ENCODE measurements around the gene TP63.

The TP63 gene

DNA sequence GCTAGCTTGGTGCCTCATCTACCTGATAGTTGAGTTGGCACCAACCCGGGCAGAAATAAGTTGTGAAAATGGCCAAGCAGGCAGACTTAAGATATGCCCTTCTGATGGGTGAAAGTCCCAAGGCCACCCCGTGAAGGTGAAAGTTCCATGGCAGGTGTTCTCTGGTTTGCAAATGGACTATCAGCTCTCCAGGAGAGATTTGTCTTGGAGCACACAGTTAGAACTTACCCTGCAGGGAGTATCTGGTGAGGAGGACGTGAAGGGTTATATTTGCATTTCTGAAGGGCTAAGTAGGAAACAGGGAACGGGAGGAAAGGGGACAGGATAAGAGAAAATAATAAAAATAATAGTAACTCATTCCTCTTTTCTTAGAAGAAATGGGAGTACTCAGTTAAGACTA, 220.5 kb downstream of the TP63 start:
- DNase-seq (ENCODE audit: low spot score) = no peak

DNA sequence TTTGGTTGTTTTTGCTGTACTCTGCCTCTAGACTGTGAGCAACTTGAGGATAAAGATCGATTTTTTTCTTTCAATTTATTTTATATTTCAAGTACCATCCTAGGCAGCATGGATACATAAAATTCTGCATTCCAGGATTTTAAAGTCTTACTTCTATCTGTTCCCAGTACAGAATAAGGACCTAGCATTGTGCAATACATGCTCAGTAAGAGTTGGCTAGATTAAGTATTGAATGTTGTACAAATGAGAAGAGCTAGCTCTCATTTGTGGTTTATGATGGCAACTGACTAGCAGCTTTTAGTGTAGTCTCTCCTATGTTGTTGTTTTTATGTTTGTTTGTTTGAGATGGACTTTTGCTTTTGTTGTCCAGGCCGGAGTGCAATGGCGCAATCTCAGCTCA, 222.7 kb downstream of the TP63 start:
- DNase-seq (ENCODE audit: low spot score) = no peak

DNA sequence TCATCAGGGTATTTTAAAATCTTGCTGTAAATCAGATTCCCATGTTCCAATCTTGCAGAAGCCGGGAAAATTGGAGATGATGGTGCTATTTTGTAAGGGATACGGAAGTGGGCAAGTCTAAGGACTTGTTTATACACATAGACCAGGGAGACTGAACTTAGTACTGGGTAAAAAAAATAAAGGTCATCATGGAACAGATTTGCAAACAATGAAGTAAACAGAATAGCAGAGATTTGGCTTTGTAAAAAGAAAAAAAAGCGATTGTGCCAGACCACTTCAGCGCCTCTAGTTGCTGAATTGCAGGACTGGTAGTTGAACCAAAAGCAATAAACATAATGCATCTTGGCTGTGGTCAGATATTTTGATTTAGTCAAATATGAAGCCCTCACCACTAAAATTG, 229.1 kb downstream of the TP63 start:
- DNase-seq (ENCODE audit: low spot score) = no peak

DNA sequence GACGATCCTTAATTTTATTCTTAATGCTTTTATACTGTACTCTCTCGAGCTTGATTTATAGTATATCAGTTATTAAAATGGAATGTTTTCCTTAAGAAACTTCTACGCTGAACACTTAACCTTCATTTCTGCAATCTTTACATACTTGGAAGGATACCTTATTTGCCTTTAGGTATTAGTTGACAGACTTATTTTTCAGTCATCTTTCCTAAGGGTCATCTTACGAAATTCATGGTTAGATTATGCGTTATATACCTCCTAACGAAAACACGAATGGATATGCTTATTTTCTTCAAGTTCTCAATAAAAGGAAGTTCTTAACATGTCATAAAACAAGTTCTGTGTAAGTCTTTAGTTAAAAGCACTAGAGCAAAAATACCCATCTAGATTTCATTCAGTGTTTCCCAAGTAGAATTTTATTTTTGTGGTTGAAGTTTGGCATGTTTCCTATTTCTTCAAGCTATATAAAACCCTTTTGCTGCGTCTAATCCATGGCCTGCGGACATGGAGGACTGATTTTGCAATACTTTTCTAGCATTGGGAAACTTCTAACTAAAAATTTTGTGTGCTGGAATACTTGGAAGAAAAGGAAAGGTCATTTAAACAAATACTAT, 231.3 kb downstream of the TP63 start:
- DNase-seq (ENCODE audit: low spot score) = no peak

DNA sequence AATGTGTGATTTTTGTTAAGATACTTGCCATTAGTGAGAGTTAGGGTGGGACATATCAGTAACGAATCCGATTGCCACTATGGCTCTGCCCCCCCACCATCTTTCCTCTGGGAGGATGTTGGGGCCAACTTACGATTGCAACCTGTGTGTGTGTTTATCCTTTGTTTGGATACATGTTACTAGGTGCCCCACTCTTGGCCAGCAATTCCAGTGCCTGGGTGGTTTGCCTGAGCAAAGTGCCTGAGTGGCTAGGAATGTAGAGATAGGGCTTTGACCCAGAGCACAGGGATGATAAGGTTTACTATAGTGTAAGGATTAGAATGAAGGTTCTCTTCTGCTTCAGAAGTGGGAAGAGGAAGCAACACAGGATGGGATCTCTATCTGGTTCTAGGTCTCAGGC, 231.8 kb downstream of the TP63 start:
- no peak for DNase-seq (ENCODE audit: low spot score)

DNA sequence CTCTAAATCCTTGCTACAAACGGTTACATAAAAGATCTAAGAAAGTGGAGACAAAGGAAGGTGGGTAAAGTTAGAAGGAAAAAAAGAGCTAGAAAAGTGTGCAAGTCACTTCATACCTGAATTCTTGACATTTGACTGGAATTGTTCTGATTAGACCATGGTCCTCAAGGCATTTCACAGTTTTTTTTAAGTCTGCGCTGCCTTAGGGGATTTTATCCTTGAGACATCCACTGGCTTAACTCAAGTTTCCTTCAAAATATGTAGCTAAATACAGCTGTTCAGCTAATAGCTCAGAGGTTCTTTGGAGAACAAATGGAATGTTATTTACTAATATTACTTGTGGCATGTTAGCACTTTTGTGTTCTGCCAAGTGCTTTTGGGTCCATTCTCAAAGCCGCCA, 236.9 kb downstream of the TP63 start:
- no peak for DNase-seq (ENCODE audit: low spot score)

DNA sequence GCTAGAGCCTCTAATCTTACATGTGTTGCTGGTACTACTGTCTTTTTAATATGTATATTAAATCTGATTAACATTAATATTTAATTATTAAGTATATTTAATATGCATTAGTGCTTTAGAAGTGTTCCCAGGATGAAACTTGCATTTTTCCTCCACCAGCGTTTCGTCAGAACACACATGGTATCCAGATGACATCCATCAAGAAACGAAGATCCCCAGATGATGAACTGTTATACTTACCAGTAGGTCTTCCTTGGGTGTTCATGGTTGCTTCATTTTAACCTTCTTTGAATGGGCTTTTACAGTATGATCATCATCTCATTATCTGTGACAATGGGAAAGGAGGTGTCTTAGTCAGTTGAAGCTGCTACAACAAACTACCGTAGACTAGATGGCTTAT, 238.0 kb downstream of the TP63 start:
- no peak for DNase-seq (ENCODE audit: low spot score)

DNA sequence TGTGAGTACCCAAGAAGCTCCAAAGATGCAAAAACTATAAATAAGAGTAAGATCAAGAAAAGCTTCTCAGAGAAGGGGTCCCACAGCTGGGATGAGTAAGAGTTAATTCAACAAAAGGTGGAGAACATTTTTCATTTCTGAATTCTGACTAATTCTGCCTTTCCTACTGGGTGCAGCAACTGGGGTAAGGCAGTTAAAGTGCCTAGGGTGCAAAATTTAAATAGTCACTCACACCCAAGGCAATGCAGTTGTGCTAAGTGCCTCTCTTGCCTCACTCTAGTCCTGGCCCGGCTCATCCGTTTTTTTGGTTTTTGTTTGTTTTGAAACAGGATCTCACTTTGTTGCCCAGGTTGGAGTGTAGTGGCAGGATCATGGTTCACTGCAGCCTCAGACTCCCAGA, 240.2 kb downstream of the TP63 start:
- DNase-seq (ENCODE audit: low spot score) = no peak

DNA sequence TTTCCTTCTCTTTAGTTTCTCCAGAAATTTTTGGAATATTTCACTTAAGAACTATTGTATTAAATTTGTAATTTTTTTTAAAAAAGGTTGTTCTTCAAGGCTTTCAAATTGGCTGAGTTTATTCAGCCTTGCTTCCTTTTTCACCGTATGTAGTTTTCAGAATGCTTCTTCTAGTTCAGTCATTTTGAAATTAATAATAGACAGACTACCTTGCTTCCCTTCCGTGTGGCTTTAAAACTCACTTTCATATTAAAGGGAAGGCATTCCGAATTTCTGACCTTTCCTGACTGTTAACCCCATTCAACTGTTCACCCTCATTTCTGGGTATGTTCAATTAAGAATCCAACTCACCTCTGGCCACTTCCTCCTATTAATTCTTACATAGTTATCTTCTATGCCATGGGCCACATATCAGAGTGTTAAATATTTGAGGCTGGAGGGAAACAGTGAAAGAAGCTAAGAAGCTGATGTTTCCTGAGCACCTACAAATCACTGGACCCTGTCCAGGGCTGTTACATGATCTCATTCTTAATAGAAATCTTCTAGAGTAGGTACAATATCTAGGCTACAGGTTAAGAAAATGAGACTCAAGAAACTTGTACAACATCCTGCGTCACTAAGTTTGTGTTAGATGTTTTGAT, 252.0 kb downstream of the TP63 start:
- DNase-seq (ENCODE audit: low spot score) = no peak

DNA sequence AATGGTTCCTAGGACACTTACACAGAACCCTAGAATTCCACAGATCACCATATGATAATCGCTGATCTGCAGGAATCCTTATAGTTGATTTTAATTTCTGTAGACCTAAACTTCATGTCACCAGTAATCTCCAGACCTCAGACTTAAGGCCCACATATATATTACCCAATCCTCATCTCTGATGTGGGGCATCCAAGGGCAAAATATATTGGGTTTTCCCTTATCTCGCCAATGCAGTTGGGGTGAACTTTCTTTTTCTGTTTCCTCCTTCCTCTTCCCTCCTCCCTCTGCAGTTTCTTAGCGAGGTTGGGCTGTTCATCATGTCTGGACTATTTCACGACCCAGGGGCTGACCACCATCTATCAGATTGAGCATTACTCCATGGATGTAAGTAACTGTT, 259.3 kb downstream of the TP63 start:
- DNase-seq (ENCODE audit: low spot score) = no peak

DNA sequence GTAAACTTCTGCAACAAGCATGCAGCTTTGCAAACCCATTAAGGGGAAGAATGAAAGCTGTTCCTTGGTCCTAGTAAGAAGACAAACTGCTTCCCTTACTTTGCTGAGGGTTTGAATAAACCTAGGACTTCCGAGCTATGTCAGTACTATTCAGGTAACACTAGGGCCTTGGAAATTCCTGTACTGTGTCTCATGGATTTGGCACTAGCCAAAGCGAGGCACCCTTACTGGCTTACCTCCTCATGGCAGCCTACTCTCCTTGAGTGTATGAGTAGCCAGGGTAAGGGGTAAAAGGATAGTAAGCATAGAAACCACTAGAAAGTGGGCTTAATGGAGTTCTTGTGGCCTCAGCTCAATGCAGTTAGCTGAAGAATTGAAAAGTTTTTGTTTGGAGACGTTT, 265.3 kb downstream of the TP63 start:
- DNase-seq (ENCODE audit: low spot score) = no peak

DNA sequence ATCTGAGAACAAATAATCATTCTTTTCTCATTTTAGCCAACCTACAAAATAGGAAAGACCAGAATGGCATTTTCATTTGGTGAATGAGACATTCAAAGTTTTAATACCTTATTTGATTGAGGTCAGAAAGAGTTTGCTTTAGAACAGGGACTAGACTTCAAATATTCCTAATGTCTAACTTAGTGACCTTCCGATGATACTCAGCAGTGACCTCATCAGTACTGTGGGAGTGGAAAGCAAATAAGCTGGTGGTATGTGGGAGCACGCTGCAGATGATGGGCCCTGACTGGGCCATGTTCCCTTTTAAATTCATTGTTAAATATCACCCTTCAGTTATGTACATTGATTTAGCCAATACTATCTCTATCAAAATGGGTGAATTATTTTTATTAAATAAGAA, 266.2 kb downstream of the TP63 start:
- DNase-seq (ENCODE audit: low spot score) = no peak

DNA sequence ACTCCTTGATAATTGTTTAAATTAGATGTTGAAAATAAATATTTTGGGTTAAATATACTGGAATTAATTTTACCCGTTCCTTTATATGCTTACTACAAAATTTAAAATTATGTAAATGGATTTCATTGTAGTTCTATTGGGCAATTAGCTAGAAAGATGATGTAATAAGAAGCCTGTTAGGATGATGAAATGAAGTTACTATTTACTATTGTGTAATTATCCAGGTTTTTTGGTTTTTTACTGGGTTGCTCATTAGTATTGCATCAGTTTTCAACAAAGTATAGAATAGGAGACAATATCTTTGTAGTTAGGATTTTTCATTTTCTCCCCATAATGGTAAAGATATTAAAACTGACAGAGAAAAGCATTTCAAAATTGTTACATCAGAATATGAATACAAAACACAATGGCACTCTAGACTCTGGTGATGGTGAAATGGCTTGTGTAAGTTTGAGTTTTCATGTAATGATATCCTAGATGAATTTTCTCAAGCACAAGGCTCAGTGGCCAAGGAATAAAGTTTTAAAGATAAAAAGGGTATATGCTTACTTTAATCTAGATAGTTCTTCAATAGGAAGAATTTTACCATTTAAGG, 267.5 kb downstream of the TP63 start:
- no peak for DNase-seq (ENCODE audit: low spot score)

DNA sequence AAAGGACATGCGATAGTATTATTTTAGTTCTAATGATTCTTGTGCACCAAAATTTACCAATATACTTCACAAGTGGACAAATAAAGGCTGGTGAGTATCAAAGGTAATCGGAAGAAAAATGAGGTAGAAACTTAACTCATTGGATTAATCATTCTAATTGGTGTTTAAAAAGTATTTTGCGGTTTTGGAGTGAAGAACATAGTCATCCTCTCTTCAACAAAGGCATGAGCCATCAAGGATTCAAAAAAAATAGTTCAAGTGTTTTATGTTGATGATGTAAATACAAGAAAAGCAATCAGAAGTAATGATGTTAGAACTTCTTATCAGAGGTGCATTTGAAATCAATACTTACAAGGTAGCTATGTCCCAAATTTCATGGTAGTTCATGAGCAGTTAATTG, 268.0 kb downstream of the TP63 start:
- DNase-seq (ENCODE audit: low spot score) = no peak

DNA sequence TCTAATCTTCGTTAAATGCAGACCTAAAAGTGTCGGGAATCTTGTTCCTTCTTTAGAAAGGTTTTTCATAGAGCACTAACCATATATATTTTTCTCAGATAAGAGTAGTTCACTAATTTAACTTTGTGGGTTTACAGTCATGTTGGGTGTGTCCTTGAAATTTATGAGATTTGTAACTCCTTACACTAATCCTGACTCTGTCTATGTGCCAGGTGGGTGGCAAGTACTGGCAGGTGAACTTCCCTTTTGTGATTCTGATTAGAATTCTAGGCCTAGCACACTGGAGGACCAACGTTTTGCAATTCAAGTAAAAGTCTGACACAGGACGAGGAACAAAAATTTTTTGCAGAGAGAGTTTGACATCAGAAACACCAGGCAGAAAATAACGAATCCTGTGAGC, 269.4 kb downstream of the TP63 start:
- no peak for DNase-seq (ENCODE audit: low spot score)

DNA sequence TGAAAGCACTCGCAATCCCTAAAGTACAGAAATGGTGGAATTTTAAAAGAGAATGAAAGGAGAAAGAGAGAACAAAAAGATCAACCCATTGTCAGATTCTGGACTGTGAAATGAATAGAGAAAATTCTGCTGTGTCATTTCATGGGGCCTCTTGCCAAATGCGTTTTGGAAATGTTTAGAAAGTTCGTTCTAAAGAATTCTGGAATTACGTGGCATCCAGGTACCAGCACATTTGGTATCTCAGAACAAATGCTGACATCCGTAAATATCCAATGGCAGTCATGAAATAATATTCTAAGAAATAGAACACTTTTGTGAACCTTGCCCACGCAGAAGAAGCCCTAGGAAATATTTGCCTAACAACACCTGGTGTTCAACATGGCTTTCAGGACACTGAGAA, 270.3 kb downstream of the TP63 start:
- DNase-seq (ENCODE audit: low spot score) = no peak

DNA sequence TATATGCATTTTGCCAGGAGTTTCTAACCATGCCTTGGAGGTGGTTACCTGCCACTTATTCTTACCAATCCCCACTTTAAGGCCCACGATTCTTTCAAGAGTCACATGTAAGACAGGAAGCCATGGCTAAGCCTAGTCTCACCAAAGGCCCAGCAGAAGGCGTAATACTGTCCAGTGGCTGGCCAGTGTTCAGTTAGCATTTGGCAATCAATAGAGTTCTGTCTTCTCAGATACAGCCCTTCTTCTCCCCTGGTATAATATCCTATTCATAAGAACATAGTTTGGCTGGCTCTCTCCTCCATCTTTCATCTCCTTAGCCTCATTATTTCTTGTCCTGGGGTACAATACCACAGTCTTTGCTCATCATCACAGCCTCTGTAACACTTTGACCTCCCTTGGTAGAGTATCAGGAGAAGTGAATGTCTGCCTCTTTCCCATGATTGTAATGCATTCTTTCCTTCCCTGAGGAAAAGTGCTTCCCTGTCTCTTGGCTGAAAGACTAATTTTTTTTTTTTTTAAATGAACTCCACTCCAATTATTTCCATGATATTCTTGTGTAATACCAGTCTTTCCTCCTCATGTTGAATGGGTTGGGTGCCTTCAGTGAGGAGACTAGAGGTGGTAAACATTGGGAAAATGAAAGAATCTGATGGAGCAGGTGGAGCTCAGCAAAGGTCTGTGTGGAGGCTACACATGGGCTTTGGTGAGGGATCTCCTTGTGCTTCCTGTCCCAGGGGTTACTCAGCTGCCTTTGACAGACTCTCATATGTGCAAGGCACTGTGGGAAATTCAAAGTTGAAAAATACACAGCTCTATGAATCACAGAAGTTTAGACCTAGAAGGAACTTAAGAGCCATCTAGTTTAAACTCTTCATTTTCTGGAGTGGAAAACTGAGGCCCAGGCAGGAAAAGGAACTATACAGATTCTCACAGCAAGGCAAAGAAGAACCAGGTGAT, 271.3 kb downstream of the TP63 start:
- DNase-seq (ENCODE audit: low spot score) = no peak

DNA sequence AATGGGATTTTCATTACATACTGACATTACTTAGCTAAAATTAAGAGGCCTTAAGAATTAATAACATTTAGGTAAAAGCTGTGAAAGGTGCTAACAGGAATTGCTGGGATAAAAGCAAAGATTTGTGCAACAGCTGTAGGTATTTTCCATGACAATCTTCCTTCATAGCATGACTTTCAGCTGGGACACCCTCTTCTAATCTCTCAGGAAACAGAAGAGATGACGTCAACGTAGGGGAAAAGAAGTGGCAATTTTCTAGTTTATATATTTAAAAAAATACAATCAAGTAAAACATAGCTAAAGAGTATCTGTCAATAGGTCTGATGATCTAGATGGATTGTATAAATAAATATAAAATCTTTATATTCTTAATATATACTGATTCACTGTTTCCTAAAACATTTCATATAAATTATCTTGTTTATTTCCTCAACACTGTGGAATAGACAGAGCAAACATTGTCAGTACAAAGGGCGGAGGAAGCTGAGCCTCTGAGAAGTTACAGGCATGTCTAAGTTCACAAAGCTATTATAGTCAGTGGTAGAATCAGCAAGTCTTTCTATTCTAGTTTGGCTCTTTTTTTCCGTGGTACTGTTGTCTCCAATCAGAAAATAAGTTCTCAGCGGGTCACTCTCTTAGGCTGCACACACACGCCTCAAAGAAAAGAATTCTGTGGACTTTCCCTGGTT, 272.5 kb downstream of the TP63 start:
- DNase-seq (ENCODE audit: low spot score) = no peak

DNA sequence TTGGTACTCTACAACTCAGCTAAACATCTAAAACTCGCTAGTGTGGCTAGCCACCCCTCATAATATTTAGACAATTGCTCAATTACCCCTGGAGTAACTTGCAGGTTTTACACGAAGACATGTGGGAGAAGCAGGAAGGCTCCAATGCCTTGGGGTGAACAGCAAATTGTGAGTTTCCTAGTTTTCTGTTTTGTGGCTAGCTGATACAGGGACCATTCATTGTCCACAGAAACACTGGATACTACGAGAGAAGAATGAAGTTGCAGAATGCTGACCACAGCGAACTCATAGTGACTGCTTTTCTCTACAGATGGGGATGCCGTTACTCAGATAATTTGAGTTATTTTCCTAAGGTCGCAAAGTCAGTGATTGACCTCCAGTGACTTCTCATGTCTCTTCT, 276.6 kb downstream of the TP63 start:
- DNase-seq (ENCODE audit: low spot score) = no peak

DNA sequence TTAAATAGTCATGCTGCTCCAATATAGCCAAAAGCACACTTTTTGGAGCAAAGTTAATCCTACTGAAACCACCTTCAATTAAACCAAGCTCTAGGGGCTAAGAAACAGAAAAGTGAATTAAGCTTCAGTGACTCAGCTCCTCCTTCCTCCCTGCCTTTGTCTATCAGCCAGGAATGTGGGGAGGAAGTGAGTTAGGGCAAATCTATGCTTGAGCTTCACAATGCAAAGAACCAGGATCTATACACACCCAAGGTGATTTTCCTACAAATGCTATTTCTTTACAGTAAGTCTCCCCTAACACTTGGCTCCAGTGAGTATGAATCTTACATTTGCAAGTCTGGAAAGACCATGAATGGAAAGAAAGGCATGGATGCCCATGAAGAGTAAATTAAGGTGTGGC, 277.5 kb downstream of the TP63 start:
- no peak for DNase-seq (ENCODE audit: low spot score)

DNA sequence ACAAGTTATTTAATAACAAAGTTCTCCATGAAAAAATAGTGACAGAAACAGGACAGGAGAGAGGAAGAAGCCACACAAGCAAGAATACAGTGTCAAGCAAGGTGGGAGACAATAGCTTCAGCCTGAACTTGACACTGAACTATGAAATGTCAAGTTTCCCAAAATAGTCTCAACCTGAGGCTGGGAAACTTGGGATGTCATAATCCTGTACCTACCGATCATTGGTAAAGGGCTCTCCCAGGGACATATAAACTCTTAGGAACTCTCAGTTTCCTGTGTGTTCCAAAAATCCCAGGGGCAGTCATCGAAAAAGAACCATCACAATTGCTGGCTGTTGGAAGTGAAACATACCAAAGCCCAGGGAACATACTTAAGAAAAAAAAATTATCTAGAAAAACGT, 277.9 kb downstream of the TP63 start:
- DNase-seq (ENCODE audit: low spot score) = no peak

DNA sequence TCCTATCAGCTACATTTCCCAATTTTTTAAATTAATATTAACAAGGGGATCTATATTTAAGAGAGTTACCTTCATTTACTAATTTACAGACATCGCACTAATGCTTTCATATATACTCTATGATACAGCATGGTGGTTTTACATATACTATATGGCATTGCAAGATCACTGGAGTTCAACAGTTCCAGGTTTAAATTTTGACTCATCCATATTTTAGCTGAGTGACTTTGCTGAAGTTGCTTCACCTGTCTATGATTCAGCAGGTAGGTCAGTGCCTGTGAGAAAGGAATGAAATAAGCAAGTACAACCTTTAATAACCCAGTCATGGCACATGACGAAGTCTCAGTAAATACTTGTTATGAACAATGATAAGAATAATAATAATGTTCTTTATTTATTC, 278.4 kb downstream of the TP63 start:
- DNase-seq (ENCODE audit: low spot score) = no peak
